Activated CD4-positive, alpha-beta T cell treated with anti-CD3 and anti-CD28 coated beads, Interleukin-2, amount 10 ng/mL, durations not matched to agents 7 days and 5 days (primary cell): ENCODE data around the gene DDX31. TPM values are rescaled to one million over a fixed set of nuclear protein-coding genes. Genes with fewer than 3 reads are reported as not detected.

Source experiments
- CTCF ChIA-PET: fragments of 350-600 bp; sonication (Branson Sonifier 250); formaldehyde crosslinking; loops from one replicate; lab custom pipeline; 2021; ENCODE audit warnings: antibody characterized with exemption; lab: Charles Lee
- POLR2A ChIA-PET: fragments of 350-600 bp; sonication (Branson Sonifier 250); formaldehyde crosslinking; loops from one replicate; lab custom pipeline; 2021; ENCODE audit warnings: antibody characterized with exemption; lab: Charles Lee
- DNase-seq: peaks from one replicate; pipeline ENCODE4 v3.0.0-alpha.2; 2020
- H3K27ac Mint-ChIP-seq: one replicate; pipeline ENCODE4 v1.8.0; 2021; ENCODE audit warnings: mild to moderate bottlenecking, moderate library complexity, mixed read lengths
- H3K27me3 Mint-ChIP-seq: one replicate; pipeline ENCODE4 v1.8.0; 2021; ENCODE audit warnings: mixed read lengths
- H3K36me3 Mint-ChIP-seq: one replicate; pipeline ENCODE4 v1.8.0; 2021; ENCODE audit warnings: low read depth, mixed read lengths
- H3K4me1 Mint-ChIP-seq: one replicate; pipeline ENCODE4 v1.8.0; 2021; ENCODE audit warnings: mixed read lengths
- H3K4me3 Mint-ChIP-seq: one replicate; pipeline ENCODE4 v1.8.0; 2021; ENCODE audit warnings: mild to moderate bottlenecking, moderate library complexity, mixed read lengths
- H3K9me3 Mint-ChIP-seq: one replicate; pipeline ENCODE4 v1.8.0; 2021; ENCODE audit warnings: mixed read lengths
- total RNA-seq, 2 experiments: library from RNA; stranded (reverse); gene quantifications; one replicate each; pipeline ENCODE4 v1.2.3, GENCODE V29; 2021

DDX31 gene
- total RNA-seq, 2 experiments from 2014 or later, result 12.4 to 13.2 TPM

DNA sequence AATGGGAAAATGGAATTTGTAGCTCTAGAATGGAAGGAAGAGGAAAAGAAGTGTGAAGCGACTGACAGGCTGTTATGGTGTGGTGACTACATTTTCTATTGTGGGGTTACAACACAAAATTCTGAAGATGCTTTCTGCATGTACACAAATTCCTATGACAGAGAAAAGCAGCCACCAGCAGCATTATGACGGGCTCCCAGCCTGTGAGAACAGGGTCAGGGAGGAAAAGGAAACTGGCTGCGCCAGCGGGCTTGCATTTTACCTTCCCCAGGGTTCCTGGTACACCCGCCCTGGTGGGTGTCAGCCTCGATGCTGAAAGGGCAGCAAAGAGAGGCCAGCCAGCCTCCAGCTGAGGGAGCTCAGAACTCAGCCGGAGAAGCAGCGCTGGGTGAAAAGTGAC, 41.0 kb downstream of the DDX31 start:
- Mint-ChIP-seq H3K4me3 (no peak overlapping the region), H3K27me3 (no peaks in the 10 kb centered on the region), H3K36me3 (peaks cover 23% of the 10 kb centered on the region), H3K27ac (no peak overlapping the region), H3K9me3 (no peaks in the 10 kb centered on the region), H3K4me1 (no peaks in the 10 kb centered on the region)
- DNase-seq, result no peak
- CTCF ChIA-PET, result no interaction called here
- POLR2A ChIA-PET, result no interaction called here

DNA sequence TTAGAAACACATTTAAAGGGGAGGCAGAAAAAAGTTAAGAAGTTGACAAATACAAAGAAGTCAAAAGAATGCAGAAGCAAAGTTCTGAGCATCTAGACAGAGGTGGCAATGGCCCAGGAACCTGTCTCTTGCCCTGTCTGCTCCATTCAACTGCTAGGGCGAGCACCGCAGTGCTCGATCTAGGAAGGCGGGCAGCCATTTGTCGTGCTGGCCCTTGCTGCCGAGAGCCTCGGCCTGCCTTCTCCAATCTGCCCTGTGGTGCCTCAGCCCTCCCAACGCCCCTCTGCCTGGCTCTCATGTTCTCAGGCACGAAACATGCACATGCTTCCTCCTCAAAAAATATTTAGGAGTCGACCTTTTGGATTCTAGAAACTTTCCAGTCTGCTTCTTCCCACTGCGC, 42.2 kb downstream of the DDX31 start:
- Mint-ChIP-seq H3K4me3 (no peak overlapping the region), H3K27ac (no peak overlapping the region), H3K27me3 (no peaks in the 10 kb centered on the region), H3K4me1 (no peaks in the 10 kb centered on the region), H3K9me3 (no peaks in the 10 kb centered on the region), H3K36me3 (peaks cover 23% of the 10 kb centered on the region)
- no peak for DNase-seq
- CTCF ChIA-PET, result no interaction called here
- POLR2A ChIA-PET, result no interaction called here

DNA sequence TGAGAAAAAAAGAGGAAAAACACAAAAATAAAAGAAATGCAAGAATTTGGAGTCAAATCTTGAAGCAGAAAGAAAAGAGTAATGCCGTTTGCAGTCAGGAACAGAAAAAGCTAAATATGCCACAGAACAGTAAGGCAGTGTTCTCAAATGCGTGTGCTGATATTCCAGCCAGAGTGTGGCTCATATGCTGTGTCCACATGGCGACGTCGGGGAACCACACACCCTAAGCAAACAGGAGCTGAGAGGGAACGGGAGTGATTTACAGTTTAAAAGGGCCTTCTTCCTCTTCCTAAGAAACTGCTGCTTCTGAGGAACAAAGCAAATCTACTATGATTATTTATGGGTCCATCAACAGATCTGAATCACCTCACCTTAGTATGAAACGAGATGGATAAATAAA, 42.7 kb downstream of the DDX31 start:
- Mint-ChIP-seq H3K4me3 (no peak overlapping the region), H3K9me3 (no peaks in the 10 kb centered on the region), H3K27me3 (no peaks in the 10 kb centered on the region), H3K36me3 (peaks cover 23% of the 10 kb centered on the region), H3K4me1 (no peaks in the 10 kb centered on the region), H3K27ac (no peak overlapping the region)
- ChIA-PET CTCF (no interaction called here), POLR2A (no interaction called here)
- no peak for DNase-seq

DNA sequence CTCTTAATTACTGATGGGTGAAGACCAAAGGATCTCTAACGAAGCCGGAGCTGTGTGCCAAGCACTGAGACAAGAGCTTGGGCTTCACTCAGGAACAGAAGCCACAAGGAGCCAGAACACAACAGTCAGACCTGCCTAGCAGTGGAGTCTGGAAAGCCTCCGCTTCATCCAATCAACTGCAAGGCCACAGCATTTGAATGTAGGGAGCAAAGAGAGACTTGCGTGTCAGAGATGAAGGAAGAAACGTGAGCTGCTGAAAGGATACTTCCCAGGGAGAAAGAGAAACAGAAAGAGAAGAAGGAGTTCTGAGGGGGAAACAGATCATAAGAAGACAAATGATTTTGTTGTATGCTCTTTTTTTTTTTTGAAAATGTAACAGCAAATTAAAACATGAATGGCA, 43.5 kb downstream of the DDX31 start:
- Mint-ChIP-seq H3K27me3 (no peaks in the 10 kb centered on the region), H3K4me3 (no peak overlapping the region), H3K4me1 (no peaks in the 10 kb centered on the region), H3K9me3 (no peaks in the 10 kb centered on the region), H3K36me3 (peaks cover 23% of the 10 kb centered on the region), H3K27ac (no peak overlapping the region)
- no peak for DNase-seq
- CTCF ChIA-PET, result interaction anchor here (0.6 kb wide), 1 partner anchor 297 kb away, joined by 4 read pairs; no protein-coding TSS in a partner anchor
- POLR2A ChIA-PET, result no interaction called here

DNA sequence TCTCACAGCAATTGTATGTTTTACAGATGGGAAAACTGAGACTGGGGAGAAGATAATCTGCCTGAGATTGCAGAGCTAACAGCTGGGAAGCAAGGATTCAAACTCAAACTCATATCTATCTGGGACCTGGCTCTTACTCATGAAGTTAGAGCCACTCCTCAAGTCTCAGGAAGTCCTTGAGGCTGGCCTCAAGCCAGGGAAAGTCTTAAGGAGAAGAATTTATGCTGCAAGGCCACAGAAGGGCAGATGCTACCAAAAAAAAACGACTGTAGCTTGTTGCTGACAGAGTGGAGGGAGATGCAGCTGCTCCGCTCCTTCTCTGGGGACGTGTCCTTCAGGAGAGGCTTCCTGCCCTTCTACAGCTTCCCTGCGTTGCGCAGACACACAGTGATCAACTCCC, 47.6 kb downstream of the DDX31 start:
- Mint-ChIP-seq H3K27me3 (no peaks in the 10 kb centered on the region), H3K4me1 (peaks cover 1% of the 10 kb centered on the region), H3K4me3 (no peak overlapping the region), H3K36me3 (peaks cover 6% of the 10 kb centered on the region), H3K27ac (no peak overlapping the region), H3K9me3 (no peaks in the 10 kb centered on the region)
- POLR2A ChIA-PET, result no interaction called here
- CTCF ChIA-PET, result interaction anchor here (0.7 kb wide), 1 partner anchor 14 kb away, joined by 6 read pairs; no protein-coding TSS in a partner anchor
- DNase-seq, result no peak

DNA sequence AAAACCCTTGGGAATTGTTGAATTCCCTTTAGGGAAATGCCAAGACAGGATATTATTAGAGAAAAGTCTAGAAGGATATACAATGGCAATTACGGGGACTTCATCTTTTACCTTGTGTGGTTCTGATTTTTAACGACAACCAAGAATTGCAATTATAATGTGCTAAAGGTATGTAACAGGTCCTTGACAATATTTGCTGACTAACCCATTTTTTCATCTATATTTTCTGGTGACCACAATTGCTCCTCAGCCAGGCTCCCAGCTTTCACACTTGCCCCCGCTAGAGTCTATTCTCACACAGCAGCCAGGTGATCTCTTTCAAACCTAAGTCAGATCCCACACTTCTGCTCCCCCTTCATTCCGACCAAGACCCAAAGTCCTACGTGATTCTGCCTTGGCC, 53.1 kb downstream of the DDX31 start:
- ChIA-PET CTCF (no interaction called here), POLR2A (no interaction called here)
- no peak for DNase-seq
- H3K36me3 Mint-ChIP-seq, result peaks cover 9% of the 10 kb centered on the region
- no peak overlapping the region for H3K27ac Mint-ChIP-seq
- H3K4me1 Mint-ChIP-seq, result peaks cover 3% of the 10 kb centered on the region
- H3K4me3 Mint-ChIP-seq, result no peak overlapping the region
- H3K9me3 Mint-ChIP-seq, result no peaks in the 10 kb centered on the region
- no peaks in the 10 kb centered on the region for H3K27me3 Mint-ChIP-seq

DNA sequence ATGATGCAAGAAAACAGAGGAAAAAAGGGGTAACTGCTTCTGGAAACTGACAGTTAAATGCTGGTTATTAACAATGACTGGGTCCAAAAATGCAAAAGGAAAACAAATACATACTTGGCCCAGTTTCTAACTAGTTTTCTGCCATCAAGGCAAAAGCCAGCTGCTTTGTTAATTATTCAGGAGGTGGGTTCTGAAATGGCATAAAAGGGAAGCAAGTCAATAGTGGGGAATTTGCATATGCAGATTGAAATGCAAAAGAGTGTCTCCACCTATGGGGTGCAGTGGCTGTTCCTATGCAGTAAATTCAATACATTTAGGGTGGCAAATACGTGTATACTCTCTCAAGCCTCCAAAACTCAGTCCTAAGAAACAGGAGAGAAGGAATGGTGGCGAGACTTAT, 54.0 kb downstream of the DDX31 start:
- H3K4me1 Mint-ChIP-seq, result peaks cover 3% of the 10 kb centered on the region
- no peaks in the 10 kb centered on the region for H3K9me3 Mint-ChIP-seq
- H3K4me3 Mint-ChIP-seq, result no peak overlapping the region
- ChIA-PET CTCF (no interaction called here), POLR2A (no interaction called here)
- no peak overlapping the region for H3K27ac Mint-ChIP-seq
- peaks cover 12% of the 10 kb centered on the region for H3K36me3 Mint-ChIP-seq
- H3K27me3 Mint-ChIP-seq, result no peaks in the 10 kb centered on the region
- DNase-seq, result no peak

DNA sequence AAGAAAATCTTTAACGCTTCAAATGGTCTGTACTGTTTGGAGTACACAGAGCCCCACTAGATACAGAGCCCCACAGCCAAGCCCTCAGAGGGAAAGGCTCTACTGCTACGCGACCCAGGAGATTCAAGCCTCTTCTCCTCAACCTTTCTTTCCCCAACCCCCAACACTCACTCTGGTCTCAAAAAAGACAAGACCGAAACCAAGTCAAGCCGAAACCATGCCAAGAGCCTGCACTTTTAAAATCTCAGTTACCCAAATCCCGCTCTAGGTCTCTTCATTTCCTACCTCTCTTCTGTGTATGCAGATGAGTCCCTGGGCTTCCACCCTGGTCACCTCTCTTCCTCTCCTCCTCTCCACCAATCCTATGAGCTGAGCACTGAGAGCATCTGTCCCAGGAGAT, 55.5 kb downstream of the DDX31 start:
- Mint-ChIP-seq H3K36me3 (peaks cover 13% of the 10 kb centered on the region), H3K9me3 (no peaks in the 10 kb centered on the region), H3K27me3 (no peaks in the 10 kb centered on the region), H3K4me3 (no peak overlapping the region), H3K4me1 (peaks cover 3% of the 10 kb centered on the region), H3K27ac (no peak overlapping the region)
- DNase-seq, result no peak
- ChIA-PET CTCF (interaction anchor here (1.5 kb wide), 1 partner anchor 12 kb away, joined by 4 read pairs; no protein-coding TSS in a partner anchor), POLR2A (no interaction called here)

DNA sequence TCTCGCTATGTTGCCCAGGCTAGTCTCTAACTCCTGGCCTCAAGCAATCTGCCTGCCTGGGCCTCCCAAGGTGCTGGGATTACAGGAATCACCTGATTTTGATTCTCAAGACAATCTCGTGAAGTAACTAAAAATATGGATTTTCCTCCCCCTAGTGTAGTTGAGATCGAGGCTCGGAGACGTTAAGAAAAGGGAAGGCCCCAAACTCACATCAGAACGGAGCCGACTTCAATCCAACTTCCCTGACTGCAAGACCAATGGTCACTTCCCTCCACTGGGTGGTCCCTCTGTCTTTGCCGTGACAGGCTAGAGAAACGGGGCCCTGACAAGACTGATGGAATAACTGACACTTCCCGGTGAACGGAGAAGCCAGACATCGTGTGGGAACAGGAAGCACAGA, 59.1 kb downstream of the DDX31 start:
- ChIA-PET CTCF (no interaction called here), POLR2A (no interaction called here)
- H3K27me3 Mint-ChIP-seq, result no peaks in the 10 kb centered on the region
- H3K27ac Mint-ChIP-seq, result no peak overlapping the region
- H3K9me3 Mint-ChIP-seq, result no peaks in the 10 kb centered on the region
- peaks cover 8% of the 10 kb centered on the region for H3K36me3 Mint-ChIP-seq
- no peak for DNase-seq
- H3K4me3 Mint-ChIP-seq, result no peak overlapping the region
- no peaks in the 10 kb centered on the region for H3K4me1 Mint-ChIP-seq

DNA sequence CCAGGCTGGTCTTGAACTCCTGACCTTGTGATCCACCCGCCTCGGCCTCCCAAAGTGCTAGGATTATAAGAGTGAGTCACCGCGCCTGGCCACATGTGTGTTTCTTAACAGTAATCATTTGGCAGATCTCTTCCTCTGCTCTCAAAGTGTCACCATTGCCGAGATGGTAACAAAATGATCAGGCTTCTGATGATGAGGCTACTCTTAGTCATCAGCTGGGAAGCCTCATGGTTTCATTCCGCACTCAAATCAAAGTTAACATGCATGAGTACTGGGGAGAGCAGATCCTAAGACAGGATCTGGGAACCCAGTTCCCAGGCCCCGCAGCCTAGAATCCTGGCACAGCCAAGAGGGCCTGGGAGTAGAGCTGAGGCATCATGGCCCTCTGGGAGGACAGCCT, 60.0 kb downstream of the DDX31 start:
- Mint-ChIP-seq H3K27me3 (no peaks in the 10 kb centered on the region), H3K36me3 (peaks cover 8% of the 10 kb centered on the region), H3K9me3 (no peaks in the 10 kb centered on the region), H3K4me1 (no peaks in the 10 kb centered on the region), H3K4me3 (no peak overlapping the region), H3K27ac (no peak overlapping the region)
- ChIA-PET CTCF (no interaction called here), POLR2A (no interaction called here)
- DNase-seq, result no peak

DNA sequence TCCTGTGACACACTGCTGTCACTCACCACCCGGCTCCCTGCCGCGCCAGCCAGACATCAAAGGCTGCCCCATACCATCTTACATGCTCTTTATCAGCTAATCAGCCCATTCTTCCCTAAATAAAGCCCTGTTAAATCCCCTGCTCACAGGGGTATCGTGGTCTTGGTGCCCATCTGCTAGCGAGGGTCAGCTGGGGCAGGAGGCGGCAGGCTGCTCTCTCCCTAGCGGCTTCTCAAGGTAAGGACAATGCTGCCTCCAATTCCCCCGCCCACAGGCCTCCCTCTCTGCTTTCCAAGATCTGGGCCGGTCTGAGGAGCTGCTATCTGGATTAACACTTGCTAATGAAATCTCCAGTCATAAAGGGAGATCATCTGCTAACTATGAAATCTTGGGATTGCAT, 60.6 kb downstream of the DDX31 start:
- Mint-ChIP-seq H3K4me1 (no peaks in the 10 kb centered on the region), H3K9me3 (no peaks in the 10 kb centered on the region), H3K27me3 (no peaks in the 10 kb centered on the region), H3K27ac (no peak overlapping the region), H3K4me3 (no peak overlapping the region), H3K36me3 (peaks cover 4% of the 10 kb centered on the region)
- POLR2A ChIA-PET, result no interaction called here
- CTCF ChIA-PET, result no interaction called here
- no peak for DNase-seq

DNA sequence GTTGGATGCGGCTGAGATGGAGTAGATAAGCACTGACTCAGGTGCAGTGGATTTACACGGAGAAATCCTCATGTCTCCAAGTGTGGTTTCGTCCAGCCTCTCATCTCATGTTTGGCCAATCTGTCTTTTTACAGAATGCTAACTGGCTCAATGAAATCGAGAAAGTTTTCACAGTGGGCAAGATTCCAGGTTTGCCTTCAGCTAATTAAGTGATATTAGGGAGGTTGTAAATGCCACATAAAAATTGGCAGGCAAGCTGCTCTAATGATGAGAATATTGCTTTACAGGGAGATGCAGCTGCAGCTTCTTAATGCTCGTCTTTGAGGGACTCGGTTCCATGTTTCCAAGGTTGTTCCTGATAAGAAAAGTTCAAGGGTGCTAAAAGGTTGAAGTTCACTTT, 63.7 kb downstream of the DDX31 start:
- ChIA-PET POLR2A (no interaction called here), CTCF (no interaction called here)
- peaks cover 4% of the 10 kb centered on the region for H3K36me3 Mint-ChIP-seq
- DNase-seq, result no peak
- H3K4me1 Mint-ChIP-seq, result peaks cover 11% of the 10 kb centered on the region
- no peak overlapping the region for H3K4me3 Mint-ChIP-seq
- H3K9me3 Mint-ChIP-seq, result no peaks in the 10 kb centered on the region
- H3K27ac Mint-ChIP-seq, result peak overlapping the region; percentile 28
- no peaks in the 10 kb centered on the region for H3K27me3 Mint-ChIP-seq

DNA sequence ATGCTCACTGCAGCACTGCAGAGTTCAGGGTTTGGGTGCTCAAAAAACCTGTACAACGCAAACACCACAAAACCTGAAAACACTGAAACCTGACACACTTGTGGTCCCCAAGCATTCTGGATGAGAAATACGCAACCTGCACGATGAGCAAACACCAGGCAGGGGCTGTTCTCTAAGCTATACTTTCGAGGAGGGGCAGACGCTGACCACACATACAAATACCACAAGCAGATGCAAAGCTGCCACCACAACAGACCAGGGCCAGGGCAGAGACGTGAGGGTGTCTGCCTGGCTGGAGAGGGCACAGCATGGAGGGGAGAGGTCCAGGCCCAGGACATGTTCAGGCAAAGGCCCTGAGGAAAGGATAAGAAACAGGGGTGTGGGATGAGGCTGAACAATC, 64.4 kb downstream of the DDX31 start:
- H3K36me3 Mint-ChIP-seq, result no peaks in the 10 kb centered on the region
- H3K27me3 Mint-ChIP-seq, result no peaks in the 10 kb centered on the region
- ChIA-PET CTCF (no interaction called here), POLR2A (no interaction called here)
- peaks cover 11% of the 10 kb centered on the region for H3K4me1 Mint-ChIP-seq
- DNase-seq, result no peak
- no peak overlapping the region for H3K4me3 Mint-ChIP-seq
- no peaks in the 10 kb centered on the region for H3K9me3 Mint-ChIP-seq
- no peak overlapping the region for H3K27ac Mint-ChIP-seq

DNA sequence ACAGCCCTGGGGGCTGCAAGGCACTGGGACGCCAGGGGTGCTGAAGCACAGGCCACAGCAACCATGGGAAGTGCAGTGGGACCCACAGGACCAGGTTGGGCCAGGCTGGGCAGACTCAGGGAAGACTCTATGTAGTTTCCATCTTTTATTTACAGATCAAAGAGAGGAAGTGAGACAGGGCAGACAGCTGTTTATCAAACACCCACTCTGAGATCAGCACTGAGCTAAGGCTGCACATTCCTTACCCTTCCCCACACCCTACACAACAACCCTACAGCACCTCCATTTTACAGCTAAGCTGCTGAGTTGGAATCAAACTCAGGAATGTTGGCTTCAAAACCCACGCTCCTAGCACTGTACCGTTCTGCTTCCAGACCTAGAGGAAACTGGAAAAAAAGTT, 67.6 kb downstream of the DDX31 start:
- no peaks in the 10 kb centered on the region for H3K36me3 Mint-ChIP-seq

More for the DNA sequence above, 67.6 kb downstream of the DDX31 start:
- Mint-ChIP-seq H3K4me1 (peaks cover 11% of the 10 kb centered on the region), H3K27me3 (no peaks in the 10 kb centered on the region), H3K4me3 (no peak overlapping the region), H3K9me3 (no peaks in the 10 kb centered on the region), H3K27ac (no peak overlapping the region)
- DNase-seq, result no peak
- ChIA-PET CTCF (interaction anchor here (1.2 to 1.3 kb wide), 2 partner anchors 10 to 12 kb away, joined by 4 to 5 read pairs; no protein-coding TSS in a partner anchor), POLR2A (no interaction called here)
